KBM-7 (cell line): ENCODE data around the gene NEGR1.

Experiments
- DNase-seq: peaks from one replicate; pipeline ENCODE4 v3.0.0-alpha.2; 2015
- in situ Hi-C: fragments of 300-500 bp; cut with MboI; formaldehyde crosslinking; loops from 2 replicates; pipeline ENCODE4 v1.14.3; 2020; ENCODE audit warnings: low sequenced_read_pairs, low pct_unique_long_range_greater_than_20kb, mixed read lengths

Gene NEGR1

GRCh38 chr1:71494163-71494562, 788.2 kb downstream of the NEGR1 start:
- in situ Hi-C loops, result no loop called here
- DNase-seq, result no peak

GRCh38 chr1:71492298-71493041, 789.9 kb downstream of the NEGR1 start:
- no peak for DNase-seq
- in situ Hi-C loops, result no loop called here

GRCh38 chr1:71490432-71490831, 791.9 kb downstream of the NEGR1 start:
- in situ Hi-C loops, result no loop called here
- no peak for DNase-seq

- DNase-seq, result peak; percentile 39
- in situ Hi-C loops, result no loop called here
Measured at GRCh38 chr1:71488555-71489252, 793.6 kb downstream of the NEGR1 start.

GRCh38 chr1:71473331-71473730, 809.0 kb downstream of the NEGR1 start:
- no peak for DNase-seq
- in situ Hi-C loops, result no loop called here

- DNase-seq, result no peak
- in situ Hi-C loops, result no loop called here
Measured at GRCh38 chr1:71465093-71465492, 817.2 kb downstream of the NEGR1 start.

- no peak for DNase-seq
- in situ Hi-C loops, result no loop called here
Measured at GRCh38 chr1:71464016-71464415, 818.3 kb downstream of the NEGR1 start.

GRCh38 chr1:71463144-71463543, 819.2 kb downstream of the NEGR1 start:
- no peak for DNase-seq
- in situ Hi-C loops, result no loop called here

GRCh38 chr1:71462247-71462646, 820.1 kb downstream of the NEGR1 start:
- no peak for DNase-seq
- in situ Hi-C loops, result no loop called here

GRCh38 chr1:71461416-71461815, 820.9 kb downstream of the NEGR1 start:
- in situ Hi-C loops, result no loop called here

GRCh38 chr1:71448444-71448843, 833.9 kb downstream of the NEGR1 start:
- DNase-seq, result no peak
- in situ Hi-C loops, result no loop called here

More at GRCh38 chr1:71461416-71461815, 820.9 kb downstream of the NEGR1 start:
- DNase-seq, result no peak

- in situ Hi-C loops, result no loop called here
- DNase-seq, result no peak
Measured at GRCh38 chr1:71438626-71439025, 843.7 kb downstream of the NEGR1 start.

- in situ Hi-C loops, result no loop called here
- no peak for DNase-seq
Measured at GRCh38 chr1:71435951-71436350, 846.4 kb downstream of the NEGR1 start.

- in situ Hi-C loops, result no loop called here
- DNase-seq, result no peak
Measured at GRCh38 chr1:71434240-71434639, 848.1 kb downstream of the NEGR1 start.

GRCh38 chr1:71428029-71428428, 854.3 kb downstream of the NEGR1 start:
- DNase-seq, result no peak
- in situ Hi-C loops, result no loop called here

- DNase-seq, result no peak
- in situ Hi-C loops, result no loop called here
Measured at GRCh38 chr1:71427066-71427465, 855.3 kb downstream of the NEGR1 start.

GRCh38 chr1:71424536-71424935, 857.8 kb downstream of the NEGR1 start:
- in situ Hi-C loops, result no loop called here
- no peak for DNase-seq

GRCh38 chr1:71422221-71422620, 860.1 kb downstream of the NEGR1 start:
- in situ Hi-C loops, result no loop called here
- no peak for DNase-seq

- no peak for DNase-seq
- in situ Hi-C loops, result no loop called here
Measured at GRCh38 chr1:71417421-71417820, 864.9 kb downstream of the NEGR1 start.

GRCh38 chr1:71414179-71414578, 868.2 kb downstream of the NEGR1 start:
- in situ Hi-C loops, result no loop called here
- peak; percentile 95 for DNase-seq
